Endothelial cell of umbilical vein (primary cell): ENCODE measurements around the gene DHRS1. TPM values are rescaled to one million over a fixed set of nuclear protein-coding genes. Genes with fewer than 3 reads are reported as not detected.

Experiments
- BruUV-seq: library from RNA; stranded (reverse); fragments of 400-500 nt; replicated peaks from 2 replicates; lab custom pipeline; 2021; lab: Mats Ljungman, UMichigan
- CTCF ChIA-PET: fragments of 300-600, 350-600 bp; sonication (Branson Sonifier 250); formaldehyde crosslinking; loops from one replicate; lab custom pipeline; 2021; ENCODE audit warnings: antibody characterized with exemption, inconsistent platforms; lab: Charles Lee
- POLR2A ChIA-PET: fragments of 300-600, 350-600 bp; sonication (Branson Sonifier 250); formaldehyde crosslinking; loops from one replicate; lab custom pipeline; 2021; ENCODE audit warnings: antibody characterized with exemption, inconsistent platforms; lab: Charles Lee
- DNase-seq: peaks from one replicate; pipeline ENCODE4 v3.0.0-alpha.2; 2011; ENCODE audit warnings: low read depth, low spot score
- FAIRE-seq: peaks from 2 replicates; lab custom pipeline; 2011; peaks lifted over from hg19 to GRCh38; lab: Jason Lieb, UNC
- H2AFZ ChIP-seq: 2 replicates; pipeline ENCODE4 v1.6.0; 2012; ENCODE audit warnings: low read depth, low read length, control low read depth, inconsistent platforms
- H3K27ac ChIP-seq: 2 replicates; pipeline ENCODE4 v1.5.1; 2011; ENCODE audit warnings: low read depth, mild to moderate bottlenecking, control low read depth, low read length, moderate library complexity; ENCODE audit not compliant: insufficient read depth
- H3K27me3 ChIP-seq, 2 experiments: 2 replicates each; pipeline versions ENCODE4 v1.6.0 to v1.6.1; 2011; ENCODE audit warnings: low read length in 2 of 2, mixed read lengths in 1 of 2; ENCODE audit not compliant: control insufficient read depth in 2 of 2, insufficient read depth in 2 of 2
- H3K36me3 ChIP-seq, 2 experiments: 2 replicates in 1 of 2; 3 replicates in 1 of 2; pipeline ENCODE4 v1.5.1; 2011; ENCODE audit warnings: low read length in 2 of 2, mild to moderate bottlenecking in 1 of 2, moderate library complexity in 1 of 2; ENCODE audit not compliant: control insufficient read depth in 2 of 2, insufficient read depth in 2 of 2; ENCODE audit errors: extremely low read depth in 1 of 2
- H3K4me1 ChIP-seq: 3 replicates; pipeline ENCODE4 v1.5.1; 2011; ENCODE audit warnings: mild to moderate bottlenecking, low read length; ENCODE audit not compliant: control insufficient read depth, insufficient read depth; ENCODE audit errors: extremely low read depth
- H3K4me2 ChIP-seq: 2 replicates; pipeline ENCODE4 v1.6.1; 2011; ENCODE audit warnings: low read length, control low read depth, mixed read lengths; ENCODE audit not compliant: insufficient read depth
- H3K4me3 ChIP-seq, 3 experiments: fragments of 200-600 bp in 1 of 3; sonication (generic), shearing (Covaris generic) in 1 of 3; replicated peaks in 1 of 3; 2 replicates each; pipeline ENCODE4 v1.5.1; 2011 to 2016; ENCODE audit warnings: control low read depth in 3 of 3, low read length in 3 of 3, mild to moderate bottlenecking in 2 of 3, inconsistent platforms in 1 of 3, low read depth in 1 of 3, moderate library complexity in 1 of 3; ENCODE audit not compliant: insufficient read depth in 1 of 3
- H3K79me2 ChIP-seq: 2 replicates; pipeline ENCODE4 v1.6.0; 2012; ENCODE audit warnings: low read length, inconsistent platforms; ENCODE audit not compliant: control insufficient read depth, insufficient read depth
- H3K9ac ChIP-seq: replicated peaks from 2 replicates; pipeline ENCODE3; 2011; ENCODE audit warnings: low read length, control low read depth; ENCODE audit not compliant: insufficient read depth; ENCODE audit errors: extremely low read depth
- H3K9me1 ChIP-seq: replicated peaks from 3 replicates; pipeline ENCODE4 v1.6.0; 2011; ENCODE audit warnings: mild to moderate bottlenecking, low read length; ENCODE audit not compliant: control insufficient read depth, insufficient read depth; ENCODE audit errors: extremely low read depth
- H3K9me3 ChIP-seq: replicated peaks from 2 replicates; pipeline ENCODE4 v1.5.1; 2012; ENCODE audit warnings: low read length, inconsistent platforms; ENCODE audit not compliant: control insufficient read depth, insufficient read depth
- H4K20me1 ChIP-seq: replicated peaks from 2 replicates; pipeline ENCODE3; 2011; ENCODE audit warnings: mild to moderate bottlenecking, low read length; ENCODE audit not compliant: control insufficient read depth, insufficient read depth; ENCODE audit errors: extremely low read depth
- EZH2 ChIP-seq: IDR thresholded peaks from 2 replicates; pipeline ENCODE4 v1.6.1; 2012; ENCODE audit warnings: borderline replicate concordance, low read depth, mild to moderate bottlenecking, moderate library complexity, low read length, inconsistent platforms; ENCODE audit not compliant: severe bottlenecking
- FOS ChIP-seq: IDR thresholded peaks from 2 replicates; pipeline ENCODE4 v1.6.1; 2011; ENCODE audit warnings: mild to moderate bottlenecking, low read length, moderate library complexity, borderline replicate concordance; ENCODE audit not compliant: insufficient read depth
- GATA2 ChIP-seq: IDR thresholded peaks from 2 replicates; pipeline ENCODE4 v1.7.0; 2011; ENCODE audit warnings: low read depth, mild to moderate bottlenecking, moderate library complexity, mixed read lengths, low read length; ENCODE audit not compliant: insufficient read length, insufficient read depth
- JUN ChIP-seq: IDR thresholded peaks from 2 replicates; pipeline ENCODE4 v1.6.1; 2011; ENCODE audit warnings: borderline replicate concordance, low read depth; ENCODE audit not compliant: insufficient read length, insufficient read depth
- MYC ChIP-seq: IDR thresholded peaks from one replicate; pipeline ENCODE4 v1.6.1; 2011; ENCODE audit warnings: mild to moderate bottlenecking, low read depth, low read length
- POLR2A ChIP-seq: IDR thresholded peaks from 2 replicates; pipeline ENCODE4 v1.6.1; 2012; ENCODE audit warnings: low read depth, mild to moderate bottlenecking, control low read depth, low read length
- POLR2AphosphoS5 ChIP-seq: IDR thresholded peaks from 2 replicates; pipeline ENCODE4 v1.6.1; 2012; ENCODE audit warnings: low read depth, mild to moderate bottlenecking, control low read depth, low read length, moderate library complexity; ENCODE audit not compliant: insufficient read depth
- dilution Hi-C: fragments of 300-500 bp; cut with MboI; formaldehyde crosslinking; loops from one replicate; pipeline ENCODE4 v1.15.0; 2019; ENCODE audit warnings: low sequenced_read_pairs; ENCODE audit not compliant: extremely low pct_ligation_motif_present
- intact Hi-C: fragments of 100-400 bp; cut with micrococcal nuclease; formaldehyde crosslinking; loops from one replicate; pipeline ENCODE4 v1.10.0; 2022
- polyA plus RNA-seq, 4 experiments: library from polyadenylated mRNA; depleted of rRNA in 3 of 4; stranded (reverse) in 3 of 4; unstranded in 1 of 4; fragments of >200 nt; gene quantifications; 2 replicates each; pipeline versions ENCODE4 v1.2.1 to v1.2.3, GENCODE V29; 2011 to 2012; ENCODE audit warnings: missing spikeins in 1 of 4
- total RNA-seq: library from RNA; stranded (reverse); gene quantifications from 2 replicates; pipeline ENCODE4 v1.2.3, GENCODE V29; 2021
- TF ChIP-seq, protein P1 (sequence below), 2 donors: IDR thresholded peaks; 1 replicate in 1 of 2; 2 replicates in 1 of 2; pipeline ENCODE4 v1.5.1; 2011; ENCODE audit warnings: low read length in 2 of 2, mild to moderate bottlenecking in 2 of 2, moderate library complexity in 2 of 2, control low read depth in 1 of 2, inconsistent platforms in 1 of 2, low read depth in 1 of 2; ENCODE audit not compliant: insufficient read depth in 1 of 2; ENCODE audit errors: extremely low read depth in 1 of 2
- TF ChIP-seq, protein P2 (sequence below): IDR thresholded peaks from 2 replicates; pipeline ENCODE4 v1.6.1; 2011; ENCODE audit not compliant: insufficient read depth, insufficient read length

DHRS1 gene
- total and polyA plus RNA-seq, 2 donors (not counting 3 experiments of a cell fraction or from before 2014, with no cell fraction given), result 18.0 to 69.5 TPM

DNA sequence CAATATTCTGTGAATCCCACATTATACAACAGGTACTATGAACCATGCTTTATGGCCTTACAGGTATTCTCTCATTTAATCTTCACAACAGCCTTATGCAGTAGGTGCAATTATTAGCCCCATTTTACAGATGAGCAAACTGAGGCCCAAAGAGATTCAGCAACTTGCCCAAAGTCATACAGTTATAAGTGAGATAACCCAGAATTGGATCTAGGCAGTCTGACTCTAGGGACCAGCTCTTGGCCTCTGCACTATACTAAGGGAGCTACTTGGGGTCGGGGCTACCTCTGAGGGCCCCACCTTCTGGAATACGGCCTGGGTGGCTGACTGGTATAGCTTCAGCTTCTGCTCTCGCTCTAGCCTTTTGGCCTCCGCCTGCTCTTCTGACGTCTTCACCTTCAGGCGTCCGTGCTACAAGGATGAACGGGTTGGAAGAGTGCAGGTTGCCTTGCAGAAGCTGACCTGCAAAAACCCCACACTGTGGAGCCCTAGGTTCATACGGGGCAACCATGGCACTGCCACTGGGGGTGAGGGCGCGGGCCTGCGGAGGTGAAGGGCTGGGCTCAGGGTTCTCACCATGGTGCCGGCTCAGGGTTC lies 28.9 kb downstream of the DHRS1 start:
- peak overlapping the region; percentile 80 for H2AFZ ChIP-seq
- H3K9me3 ChIP-seq, result no peaks in the 10 kb centered on the region
- ChIA-PET CTCF (interaction anchor here (0.7 to 2.9 kb wide), 16 partner anchors 8 to 166 kb away, joined by 3 to 35 read pairs (median 5); partner anchors contain the start of genes CHMP4A, CIDEB, MDP1 and TINF2), POLR2A (interaction anchor here (1.3 to 1.9 kb wide), 2 partner anchors 9 to 28 kb away, joined by 3 to 17 read pairs; partner anchors contain the start of gene TINF2)
- no peaks in the 10 kb centered on the region for H3K27me3 ChIP-seq
- TF ChIP-seq, protein P1, sequence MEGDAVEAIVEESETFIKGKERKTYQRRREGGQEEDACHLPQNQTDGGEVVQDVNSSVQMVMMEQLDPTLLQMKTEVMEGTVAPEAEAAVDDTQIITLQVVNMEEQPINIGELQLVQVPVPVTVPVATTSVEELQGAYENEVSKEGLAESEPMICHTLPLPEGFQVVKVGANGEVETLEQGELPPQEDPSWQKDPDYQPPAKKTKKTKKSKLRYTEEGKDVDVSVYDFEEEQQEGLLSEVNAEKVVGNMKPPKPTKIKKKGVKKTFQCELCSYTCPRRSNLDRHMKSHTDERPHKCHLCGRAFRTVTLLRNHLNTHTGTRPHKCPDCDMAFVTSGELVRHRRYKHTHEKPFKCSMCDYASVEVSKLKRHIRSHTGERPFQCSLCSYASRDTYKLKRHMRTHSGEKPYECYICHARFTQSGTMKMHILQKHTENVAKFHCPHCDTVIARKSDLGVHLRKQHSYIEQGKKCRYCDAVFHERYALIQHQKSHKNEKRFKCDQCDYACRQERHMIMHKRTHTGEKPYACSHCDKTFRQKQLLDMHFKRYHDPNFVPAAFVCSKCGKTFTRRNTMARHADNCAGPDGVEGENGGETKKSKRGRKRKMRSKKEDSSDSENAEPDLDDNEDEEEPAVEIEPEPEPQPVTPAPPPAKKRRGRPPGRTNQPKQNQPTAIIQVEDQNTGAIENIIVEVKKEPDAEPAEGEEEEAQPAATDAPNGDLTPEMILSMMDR (IDR thresholded peaks at IDR 0.05; ENCODE audit: extremely low read depth in 1 of 2, insufficient read depth in 1 of 2, low read depth in 1 of 2, low read length in 2 of 2), result no peak
- no peak for TF ChIP-seq POLR2A
- no peak for TF ChIP-seq JUN
- no peak for TF ChIP-seq FOS
- TF ChIP-seq EZH2, result no peak
- TF ChIP-seq MYC, result no peak
- TF ChIP-seq, protein P2, sequence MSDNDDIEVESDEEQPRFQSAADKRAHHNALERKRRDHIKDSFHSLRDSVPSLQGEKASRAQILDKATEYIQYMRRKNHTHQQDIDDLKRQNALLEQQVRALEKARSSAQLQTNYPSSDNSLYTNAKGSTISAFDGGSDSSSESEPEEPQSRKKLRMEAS, result no peak
- no peak for TF ChIP-seq POLR2AphosphoS5
- TF ChIP-seq GATA2, result no peak
- peak overlapping the region; percentile 76 for H3K4me2 ChIP-seq
- peaks cover 2 to 21% of the 10 kb centered on the region in 2 experiments for H3K36me3 ChIP-seq
- no peaks in the 10 kb centered on the region for H3K9me1 ChIP-seq
- H4K20me1 ChIP-seq, result no peaks in the 10 kb centered on the region
- no TSS peak for BruUV-seq
- FAIRE-seq (no peak), DNase-seq (no peak)
- H3K9ac ChIP-seq, result peak overlapping the region; percentile 98
- peak overlapping the region; percentile 58 to 77 (median 65) for H3K4me3 ChIP-seq
- dilution Hi-C loops (no loop called here), intact Hi-C loops (loop anchor here (1.0 kb wide), 5 partner anchors 27 to 54 kb away; partner anchors contain the start of genes DHRS1, MDP1 and NOP9)
- H3K4me1 ChIP-seq, result peaks cover 9% of the 10 kb centered on the region
- H3K27ac ChIP-seq, result peak overlapping the region; percentile 92
- H3K79me2 ChIP-seq, result no peaks in the 10 kb centered on the region
